Prostate gland (tissue), 2 donors: ENCODE measurements around the gene GFRA1.

Experiments
- CTCF ChIP-seq, 4 experiments: fragments of 200-600 bp in 2 of 4; fragments of 450-650 bp in 2 of 4; sonication (generic) in 2 of 4; IDR thresholded peaks; 1 replicate in 3 of 4; 2 replicates in 1 of 4; pipeline ENCODE4 v1.5.1; 2016 to 2019; ENCODE audit warnings: antibody characterized with exemption in 4 of 4, mild to moderate bottlenecking in 2 of 4, moderate library complexity in 2 of 4
- POLR2A ChIP-seq: fragments of 450-650 bp; IDR thresholded peaks from one replicate; pipeline ENCODE4 v1.6.1; 2016; ENCODE audit warnings: antibody characterized with exemption, mild to moderate bottlenecking
- POLR2AphosphoS5 ChIP-seq: sonication (generic); formaldehyde crosslinking; IDR thresholded peaks from one replicate; pipeline ENCODE4 v1.6.1; 2017; ENCODE audit warnings: antibody characterized with exemption

GRCh38 chr10:116098411-116099022 is 174.5 kb downstream of the GFRA1 start:
- TF ChIP-seq CTCF (IDR thresholded peaks at IDR 0.05) (no peak), POLR2AphosphoS5 (no peak), POLR2A (no peak)
